Fibroblast of the aortic adventitia (primary cell): Measurements from ENCODE around the gene MTFR1L. TPM values are rescaled to one million over a fixed set of nuclear protein-coding genes. Genes with fewer than 3 reads are reported as not detected.

Source experiments
- DNase-seq: peaks from one replicate; pipeline ENCODE4 v3.0.0-alpha.2; 2010; ENCODE audit warnings: low read depth
- H3K4me3 ChIP-seq: 2 replicates; pipeline ENCODE4 v1.5.1; 2011; ENCODE audit warnings: low read depth, mild to moderate bottlenecking, control low read depth, low read length, moderate library complexity
- total RNA-seq: library from RNA; depleted of rRNA; stranded (reverse); fragments of >200 nt; gene quantifications from 2 replicates; pipeline ENCODE4 v1.2.3, GENCODE V29; 2012; ENCODE audit warnings: low replicate concordance
- TF ChIP-seq, protein P1 (sequence below): IDR thresholded peaks from 2 replicates; pipeline ENCODE4 v1.5.1; 2011; ENCODE audit warnings: mild to moderate bottlenecking, low read length, control low read depth, inconsistent platforms; ENCODE audit not compliant: insufficient read depth

Gene MTFR1L
- 44.6 and 164 TPM in 2 replicates for total RNA-seq

DNA sequence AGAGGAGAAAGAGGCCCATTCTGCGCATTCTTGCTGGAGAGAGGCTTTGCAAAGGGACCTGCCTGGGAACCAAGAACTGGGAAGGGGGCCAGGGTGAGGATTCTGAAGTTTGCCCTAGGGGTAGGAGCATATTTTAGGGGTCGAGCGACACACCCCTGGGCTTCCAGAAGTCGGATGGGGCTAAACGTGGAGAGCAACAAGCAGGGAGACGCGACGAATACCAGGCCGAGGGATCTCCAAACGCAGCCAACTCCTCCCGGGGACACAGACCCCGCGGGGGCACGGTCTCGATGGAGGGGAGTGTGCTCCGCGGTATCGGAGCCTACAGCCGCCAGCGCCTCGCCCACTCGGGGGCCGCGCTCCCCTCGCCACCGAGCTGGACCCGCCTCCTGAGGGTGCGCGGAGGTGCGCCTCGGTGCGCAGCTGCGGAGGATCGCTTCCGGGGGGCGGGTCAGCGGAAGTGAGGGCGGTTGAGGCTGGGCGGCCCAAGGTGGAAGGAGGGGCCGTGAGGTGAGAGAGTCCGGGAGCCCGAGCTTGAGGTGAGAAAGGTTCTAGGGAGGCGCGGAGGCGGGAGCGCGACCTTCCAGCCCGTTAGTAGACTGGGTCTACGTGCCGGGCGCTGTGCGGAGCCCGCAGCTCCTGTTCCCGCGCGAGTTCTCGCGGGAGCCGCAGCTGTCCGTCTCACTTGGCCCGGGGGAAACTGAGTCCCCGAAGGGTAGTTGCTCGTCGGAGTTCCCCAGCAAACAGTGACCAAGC, at the start of gene MTFR1L:
Gene MTFR1L, plus strand, starts transcription at position 464 of the 756 bp plus-strand sequence. CDS start 3,151 bp downstream, outside the sequence.
- H3K4me3 ChIP-seq = peak within 1 kb of the TSS; percentile 84
- DNase-seq = peak; percentile 63
- TF ChIP-seq, protein P1, sequence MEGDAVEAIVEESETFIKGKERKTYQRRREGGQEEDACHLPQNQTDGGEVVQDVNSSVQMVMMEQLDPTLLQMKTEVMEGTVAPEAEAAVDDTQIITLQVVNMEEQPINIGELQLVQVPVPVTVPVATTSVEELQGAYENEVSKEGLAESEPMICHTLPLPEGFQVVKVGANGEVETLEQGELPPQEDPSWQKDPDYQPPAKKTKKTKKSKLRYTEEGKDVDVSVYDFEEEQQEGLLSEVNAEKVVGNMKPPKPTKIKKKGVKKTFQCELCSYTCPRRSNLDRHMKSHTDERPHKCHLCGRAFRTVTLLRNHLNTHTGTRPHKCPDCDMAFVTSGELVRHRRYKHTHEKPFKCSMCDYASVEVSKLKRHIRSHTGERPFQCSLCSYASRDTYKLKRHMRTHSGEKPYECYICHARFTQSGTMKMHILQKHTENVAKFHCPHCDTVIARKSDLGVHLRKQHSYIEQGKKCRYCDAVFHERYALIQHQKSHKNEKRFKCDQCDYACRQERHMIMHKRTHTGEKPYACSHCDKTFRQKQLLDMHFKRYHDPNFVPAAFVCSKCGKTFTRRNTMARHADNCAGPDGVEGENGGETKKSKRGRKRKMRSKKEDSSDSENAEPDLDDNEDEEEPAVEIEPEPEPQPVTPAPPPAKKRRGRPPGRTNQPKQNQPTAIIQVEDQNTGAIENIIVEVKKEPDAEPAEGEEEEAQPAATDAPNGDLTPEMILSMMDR = no peak

DNA sequence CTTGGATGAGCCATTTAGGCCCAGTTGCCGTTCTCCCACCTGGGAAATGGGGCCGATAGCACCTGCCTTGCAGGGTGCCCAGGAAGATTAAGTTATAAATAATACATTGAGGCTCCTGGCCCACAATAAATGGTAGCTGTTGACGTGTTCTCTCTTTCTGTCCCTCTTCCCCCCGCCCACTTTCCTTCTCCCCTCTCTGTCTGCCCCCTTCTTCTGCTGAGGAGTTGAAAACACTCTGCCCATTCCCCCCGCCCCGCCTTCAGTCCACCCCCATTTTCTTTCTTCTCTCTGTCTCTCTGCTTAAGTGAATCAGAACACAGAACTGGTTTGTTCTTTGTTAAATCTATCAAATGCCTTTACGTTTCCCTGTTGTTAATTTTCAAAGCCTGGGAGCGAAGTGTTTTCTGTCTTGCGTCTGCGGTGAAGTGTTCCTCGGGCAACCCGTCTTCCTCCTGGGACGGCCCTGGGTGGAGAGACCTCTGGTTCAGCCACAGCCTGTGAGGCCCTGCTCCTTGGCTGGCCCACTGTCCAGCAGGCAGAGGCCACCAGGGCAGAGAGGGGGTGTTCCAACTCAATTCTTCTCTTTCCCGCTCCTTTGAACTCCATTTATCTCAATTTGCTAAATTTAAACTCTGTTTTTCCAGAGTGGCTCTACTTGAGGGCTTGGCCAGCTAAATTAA, 49.1 kb upstream of the MTFR1L start:
- no peak for DNase-seq
- H3K4me3 ChIP-seq = no peak overlapping the region
- TF ChIP-seq, protein P1 = no peak

DNA sequence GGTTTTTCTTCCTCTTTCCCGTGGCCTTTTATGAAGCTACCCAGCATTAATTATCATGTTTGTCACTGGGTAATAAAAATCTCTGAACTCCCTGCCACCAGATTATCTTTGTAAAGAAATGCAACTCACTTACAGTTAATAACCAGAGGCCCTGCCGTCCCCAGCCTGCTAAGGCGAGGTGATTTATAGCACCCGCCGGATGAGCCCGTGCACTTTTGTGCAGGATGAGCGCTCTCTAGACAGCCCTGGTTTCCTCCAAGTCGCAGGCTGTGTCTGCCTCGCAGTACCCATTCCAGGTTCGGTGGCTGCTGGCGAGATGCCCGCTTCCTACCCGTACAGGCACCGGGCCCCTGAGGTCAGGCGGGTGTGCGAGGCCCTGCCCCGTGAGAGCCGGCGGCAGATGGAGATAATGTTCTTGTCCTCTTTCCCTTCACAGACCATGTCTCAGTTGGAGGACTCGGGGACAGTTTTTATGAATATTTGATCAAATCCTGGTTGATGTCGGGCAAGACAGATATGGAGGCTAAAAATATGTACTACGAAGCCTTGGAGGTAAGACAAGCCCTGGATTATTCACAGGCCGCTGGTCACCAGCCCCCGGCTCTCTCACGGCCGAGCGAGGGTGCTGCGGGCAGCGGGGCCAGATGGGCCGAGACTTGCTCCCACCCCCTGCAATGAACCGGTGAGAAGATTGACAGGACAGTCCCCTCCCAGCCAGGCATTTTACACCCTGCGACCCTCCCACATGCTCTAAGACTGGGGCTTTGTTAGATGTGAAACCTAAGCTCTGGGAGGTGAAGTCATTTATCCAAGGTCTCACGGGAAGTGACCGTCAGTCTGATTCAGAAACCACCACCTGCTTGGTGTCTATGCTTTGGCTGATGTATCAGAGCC, 48.3 kb upstream of the MTFR1L start:
- H3K4me3 ChIP-seq = no peak overlapping the region
- DNase-seq = no peak
- TF ChIP-seq, protein P1 = no peak

DNA sequence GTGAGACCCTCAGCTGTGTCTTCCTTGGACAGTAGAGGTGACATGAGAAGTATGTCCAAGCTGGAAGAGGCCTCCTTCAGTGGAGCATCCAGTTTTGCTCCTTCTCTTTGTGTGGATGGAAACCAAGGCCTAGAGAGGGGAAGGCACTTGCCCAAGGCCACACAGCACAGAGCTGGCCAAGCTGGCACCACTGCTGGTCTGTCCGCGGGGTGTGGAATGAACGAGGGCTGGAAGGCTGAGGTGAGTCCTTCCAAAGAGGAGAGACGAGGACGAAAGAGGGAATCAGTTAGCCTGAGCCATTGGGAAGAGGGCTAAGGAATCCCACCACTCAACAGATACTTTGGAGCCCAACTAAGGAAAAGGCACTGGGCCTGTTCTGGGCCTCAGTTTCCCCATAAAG, 47.6 kb upstream of the MTFR1L start:
- TF ChIP-seq, protein P1 = no peak
- DNase-seq = no peak
- H3K4me3 ChIP-seq = no peak overlapping the region

DNA sequence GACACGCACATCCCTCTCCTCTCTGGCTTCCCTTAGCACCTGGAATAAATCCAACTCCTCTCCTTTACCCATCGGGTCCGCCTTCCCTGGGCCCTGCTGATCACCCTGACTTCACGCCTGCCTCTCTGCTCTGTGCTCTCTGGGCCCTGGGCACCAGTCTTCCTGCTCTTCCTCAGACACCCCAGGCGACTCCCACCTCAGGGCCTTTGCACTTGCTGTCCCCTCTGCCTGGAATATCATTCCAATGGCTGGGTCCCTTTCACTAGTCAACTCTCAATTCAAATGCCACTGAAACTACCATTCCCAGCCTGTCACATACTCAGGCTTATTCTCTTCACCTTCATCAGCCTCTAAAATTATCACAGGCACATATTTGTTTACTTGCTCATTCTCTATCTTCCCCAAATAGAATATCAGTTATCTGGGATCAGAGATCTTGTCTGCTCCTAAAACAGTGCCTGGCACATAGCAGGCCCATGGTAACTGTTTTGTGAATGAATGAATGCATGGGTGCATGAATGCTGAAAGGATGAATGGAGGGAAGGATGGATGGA, 47.0 kb upstream of the MTFR1L start:
- H3K4me3 ChIP-seq = no peak overlapping the region
- DNase-seq = no peak
- TF ChIP-seq, protein P1 = no peak

DNA sequence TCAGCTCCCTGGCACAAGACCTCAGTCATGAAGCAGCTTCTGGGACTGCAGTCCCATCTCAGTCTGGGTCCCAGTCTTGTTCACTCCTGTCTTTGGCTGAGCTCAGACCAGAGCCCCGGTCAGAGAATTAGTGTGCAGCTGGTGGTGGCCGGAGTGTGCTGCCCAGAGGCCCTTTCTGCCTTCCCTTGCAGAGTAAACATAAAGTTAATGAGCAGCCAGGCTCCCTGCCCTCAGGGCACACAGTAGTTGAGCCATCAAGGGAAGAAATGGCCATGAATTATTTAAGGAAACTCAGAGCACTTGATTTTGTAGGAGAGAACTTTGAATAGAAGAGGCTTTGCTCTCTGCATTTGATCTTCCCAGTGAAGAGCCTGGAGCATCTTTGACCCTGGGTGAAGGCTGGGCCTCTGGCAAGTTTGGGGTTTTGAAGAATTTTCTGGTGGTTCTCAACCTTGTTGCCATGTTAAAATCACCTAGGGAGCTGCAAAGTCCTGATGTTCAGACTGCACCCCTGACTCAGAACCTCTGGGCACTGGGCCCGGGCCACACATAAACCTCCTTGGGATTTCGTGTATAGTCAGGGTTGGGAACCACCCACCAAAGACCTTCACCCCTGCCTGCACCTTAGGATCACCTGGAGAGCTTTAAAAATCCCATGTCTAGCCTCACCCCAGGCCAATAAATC, 46.2 kb upstream of the MTFR1L start:
- no peak overlapping the region for H3K4me3 ChIP-seq
- TF ChIP-seq, protein P1 = no peak
- DNase-seq = no peak
